OCI-LY7 (cell line): ENCODE data around the gene MON1A. TPM values are rescaled to one million over a fixed set of nuclear protein-coding genes. Genes with fewer than 3 reads are reported as not detected.
"Not testable (repeated sequence)": the region's sequence is repeated elsewhere in the genome, so short reads cannot be mapped to it uniquely, and the experiment has no call there.

ENCODE experiments used
- BruUV-seq: library from RNA; stranded (reverse); fragments of 400-500 nt; replicated peaks from 2 replicates; lab custom pipeline; 2021; lab: Mats Ljungman, UMichigan
- CTCF ChIA-PET: fragments of 300-600 bp; sonication (Branson Sonifier 250); formaldehyde crosslinking; loops from one replicate; lab custom pipeline; 2022; ENCODE audit warnings: antibody characterized with exemption; ENCODE audit not compliant: unreplicated experiment; lab: Charles Lee
- POLR2A ChIA-PET: fragments of 300-600 bp; sonication (Branson Sonifier 250); formaldehyde crosslinking; loops from one replicate; lab custom pipeline; 2022; ENCODE audit warnings: antibody characterized with exemption; lab: Charles Lee
- DNase-seq: peaks from one replicate; pipeline ENCODE4 v3.0.0-alpha.2; 2015; ENCODE audit warnings: low spot score
- H2AFZ ChIP-seq: fragments of 200-600 bp; sonication (generic), shearing (Covaris generic); 2 replicates; pipeline ENCODE4 v1.6.1; 2014; ENCODE audit warnings: mild to moderate bottlenecking, antibody characterized with exemption, low read length, moderate library complexity
- H3K27ac ChIP-seq: fragments of 200-600 bp; sonication (generic); 2 replicates; pipeline ENCODE4 v1.5.1; 2014; ENCODE audit warnings: mixed run types, low read depth, mild to moderate bottlenecking, moderate library complexity, low read length, inconsistent platforms; ENCODE audit not compliant: poor library complexity, severe bottlenecking
- H3K36me3 ChIP-seq: fragments of 200-600 bp; sonication (generic); 2 replicates; pipeline ENCODE4 v1.6.1; 2014; ENCODE audit warnings: mild to moderate bottlenecking, antibody characterized with exemption, low read length, moderate library complexity, mixed read lengths; ENCODE audit not compliant: insufficient read depth
- H3K4me1 ChIP-seq: fragments of 200-600 bp; sonication (generic); 2 replicates; pipeline ENCODE4 v1.5.1; 2014; ENCODE audit warnings: mild to moderate bottlenecking, low read length; ENCODE audit not compliant: insufficient read depth, poor library complexity, severe bottlenecking
- H3K4me2 ChIP-seq: fragments of 200-600 bp; sonication (generic); 2 replicates; pipeline ENCODE4 v1.6.1; 2014; ENCODE audit warnings: mild to moderate bottlenecking, low read length
- H3K4me3 ChIP-seq: fragments of 200-600 bp; sonication (generic); 2 replicates; pipeline ENCODE4 v1.5.1; 2014; ENCODE audit warnings: mild to moderate bottlenecking, low read depth, low read length; ENCODE audit not compliant: poor library complexity, severe bottlenecking
- H3K79me2 ChIP-seq: fragments of 200-600 bp; sonication (generic); 2 replicates; pipeline ENCODE4 v1.6.1; 2016; ENCODE audit warnings: low read depth, mild to moderate bottlenecking, low read length, moderate library complexity, mixed read lengths; ENCODE audit not compliant: insufficient read depth
- H3K9me2 ChIP-seq: fragments of 200-600 bp; sonication (generic); 2 replicates; pipeline ENCODE4 v1.6.1; 2016; ENCODE audit warnings: mild to moderate bottlenecking, low read length, mixed read lengths; ENCODE audit not compliant: insufficient read depth
- H3K9me3 ChIP-seq: fragments of 200-600 bp; sonication (generic); 2 replicates; pipeline ENCODE4 v1.6.1; 2014; ENCODE audit warnings: mild to moderate bottlenecking, mixed run types, low read length, mixed read lengths
- H4K20me1 ChIP-seq: fragments of 200-600 bp; sonication (generic); 2 replicates; pipeline ENCODE4 v1.6.1; 2014; ENCODE audit warnings: mild to moderate bottlenecking, antibody characterized with exemption, low read length, moderate library complexity, mixed read lengths; ENCODE audit not compliant: insufficient read depth
- EZH2phosphoT487 ChIP-seq: fragments of 200-600 bp; sonication (generic); IDR thresholded peaks from 2 replicates; pipeline ENCODE4 v1.6.1; 2018; ENCODE audit warnings: low read depth, borderline replicate concordance, mild to moderate bottlenecking, mixed run types, antibody characterized with exemption, low read length, moderate library complexity, mixed read lengths
- intact Hi-C: fragments of 100-400 bp; cut with micrococcal nuclease; formaldehyde crosslinking; loops from one replicate; pipeline ENCODE4 v1.10.0; 2022; ENCODE audit not compliant: unreplicated experiment
- total RNA-seq, 2 experiments: library from RNA; depleted of rRNA in 1 of 2; stranded (reverse); fragments of >200 nt in 1 of 2; shearing (Covaris generic) in 1 of 2; gene quantifications; 2 replicates each; pipeline ENCODE4 v1.2.3, GENCODE V29; 2014 to 2022
- TF ChIP-seq, protein P1 (sequence below): fragments of 200-600 bp; sonication (generic); conservative IDR thresholded peaks from 2 replicates; pipeline ENCODE4 v1.5.1; 2014; ENCODE audit warnings: mild to moderate bottlenecking, antibody characterized with exemption, low read length, moderate library complexity, mixed read lengths

MON1A gene
- total RNA-seq, 2 experiments from 2014 or later: 7.3 to 10.4 TPM

- Histone ChIP-seq H3K9me2 (no peaks in the 10 kb centered on the region), H3K4me2 (peak within 1 kb of the TSS; percentile 82), H3K27ac (peak within 1 kb of the TSS; percentile 81), H3K4me1 (peaks cover 35% of the 10 kb centered on the region), H3K36me3 (peaks cover 31% of the 10 kb centered on the region), H4K20me1 (no peaks in the 10 kb centered on the region), H3K79me2 (peaks cover 48% of the 10 kb centered on the region), H2AFZ (peak within 1 kb of the TSS; percentile 69; the same call in 1 of the 2 replicates), H3K4me3 (peak within 1 kb of the TSS; percentile 85), H3K9me3 (peaks cover 16% of the 10 kb centered on the region)
- POLR2A ChIA-PET: interaction anchor here (0.5 to 2.7 kb wide), 6 partner anchors 10 to 114 kb away, joined by 3 to 32 read pairs (median 4); partner anchors contain the start of gene MON1A
- CTCF ChIA-PET: interaction anchor here (1.6 to 1.9 kb wide), 2 partner anchors 9 to 11 kb away, joined by 4 to 6 read pairs; partner anchors contain the start of gene MON1A
- intact Hi-C loops: loop anchor here (5.0 kb wide), 1 partner anchor 147 kb away; the partner anchor contains the start of gene RBM5
- peak; percentile 99 for DNase-seq
- TF ChIP-seq, protein P1, sequence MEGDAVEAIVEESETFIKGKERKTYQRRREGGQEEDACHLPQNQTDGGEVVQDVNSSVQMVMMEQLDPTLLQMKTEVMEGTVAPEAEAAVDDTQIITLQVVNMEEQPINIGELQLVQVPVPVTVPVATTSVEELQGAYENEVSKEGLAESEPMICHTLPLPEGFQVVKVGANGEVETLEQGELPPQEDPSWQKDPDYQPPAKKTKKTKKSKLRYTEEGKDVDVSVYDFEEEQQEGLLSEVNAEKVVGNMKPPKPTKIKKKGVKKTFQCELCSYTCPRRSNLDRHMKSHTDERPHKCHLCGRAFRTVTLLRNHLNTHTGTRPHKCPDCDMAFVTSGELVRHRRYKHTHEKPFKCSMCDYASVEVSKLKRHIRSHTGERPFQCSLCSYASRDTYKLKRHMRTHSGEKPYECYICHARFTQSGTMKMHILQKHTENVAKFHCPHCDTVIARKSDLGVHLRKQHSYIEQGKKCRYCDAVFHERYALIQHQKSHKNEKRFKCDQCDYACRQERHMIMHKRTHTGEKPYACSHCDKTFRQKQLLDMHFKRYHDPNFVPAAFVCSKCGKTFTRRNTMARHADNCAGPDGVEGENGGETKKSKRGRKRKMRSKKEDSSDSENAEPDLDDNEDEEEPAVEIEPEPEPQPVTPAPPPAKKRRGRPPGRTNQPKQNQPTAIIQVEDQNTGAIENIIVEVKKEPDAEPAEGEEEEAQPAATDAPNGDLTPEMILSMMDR: no peak
- no peak for TF ChIP-seq EZH2phosphoT487
- BruUV-seq: no TSS peak
These were observed 10.5 kb upstream of the MON1A start, which contains the start of gene RBM6 for GRCh38 chr3:49939858-49940666. Gene RBM6 (plus strand): TSS chr3:49940150. CDS start chr3:49962642, 22,492 bp downstream.

DNA sequence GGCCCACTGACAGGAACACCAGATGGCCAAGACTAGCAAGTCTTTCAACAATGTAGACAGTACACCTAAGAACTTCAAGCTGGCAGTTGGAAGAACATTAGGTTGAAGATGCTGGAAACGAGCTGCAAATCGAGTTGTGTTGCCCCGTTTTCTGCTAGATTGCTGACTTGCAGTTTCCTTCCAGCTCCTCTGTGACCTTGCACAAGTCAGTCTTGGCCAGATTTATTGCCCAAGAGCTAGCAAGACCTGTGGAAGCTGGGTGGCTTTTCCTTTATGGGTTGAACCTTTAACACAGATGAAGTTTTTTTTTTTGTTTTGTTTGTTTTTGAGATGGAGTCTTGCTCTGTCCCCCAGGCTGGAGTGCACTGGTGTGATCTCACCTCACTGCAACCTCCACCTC is 7.5 kb upstream of the MON1A start:
- Histone ChIP-seq H3K27ac (no peak overlapping the region), H3K4me2 (no peak overlapping the region), H3K4me1 (peaks cover 15% of the 10 kb centered on the region), H3K79me2 (peaks cover 18% of the 10 kb centered on the region), H3K36me3 (peaks cover 4% of the 10 kb centered on the region; the same call in 1 of the 2 replicates), H2AFZ (no peak overlapping the region), H3K9me2 (no peaks in the 10 kb centered on the region), H4K20me1 (no peaks in the 10 kb centered on the region), H3K9me3 (no peaks in the 10 kb centered on the region), H3K4me3 (no peak overlapping the region)
- CTCF ChIA-PET: no interaction called here
- no peak for DNase-seq
- POLR2A ChIA-PET: no interaction called here
- no TSS peak for BruUV-seq
- intact Hi-C loops: no loop called here
- no peak for TF ChIP-seq EZH2phosphoT487
- TF ChIP-seq, protein P1: no peak

DNA sequence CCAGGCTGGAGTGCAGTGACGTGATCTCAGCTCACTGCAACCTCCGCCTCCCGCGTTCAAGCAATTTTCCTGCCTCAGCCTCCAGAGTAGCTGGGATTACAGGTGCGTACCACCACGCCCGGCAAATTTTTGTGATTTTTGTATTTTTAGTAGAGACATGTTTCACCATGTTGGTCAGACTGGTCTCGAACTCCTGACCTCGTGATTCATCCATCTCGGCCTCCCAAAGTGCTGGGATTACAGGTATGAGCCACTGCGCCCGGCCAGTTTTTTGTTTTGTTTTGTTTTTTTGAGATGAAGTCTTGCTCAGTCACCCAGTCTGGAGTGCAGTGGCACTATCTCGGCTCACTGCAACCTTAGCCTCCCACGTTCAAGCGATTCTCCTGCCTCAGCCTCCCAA is 2.7 kb upstream of the MON1A start:
- H3K9me2 ChIP-seq, DNase-seq, intact Hi-C loops, H3K27ac ChIP-seq, H2AFZ ChIP-seq, H3K4me2 ChIP-seq, H3K9me3 ChIP-seq, H3K36me3 ChIP-seq, CTCF ChIA-PET, H3K79me2 ChIP-seq, H4K20me1 ChIP-seq, BruUV-seq, POLR2A ChIA-PET, H3K4me3 ChIP-seq: not testable (repeated sequence)
- H3K4me1 ChIP-seq: peaks cover 32% of the 10 kb centered on the region
